GM18873 (cell line): ENCODE measurements around the gene ACKR1.

Source experiments
- ATAC-seq: cut with Tn5 transposase; IDR thresholded peaks from one replicate; pipeline ENCODE4 v1.9.1; 2021; ENCODE audit warnings: mild to moderate bottlenecking, moderate library complexity, moderate number of reproducible peaks; ENCODE audit not compliant: unreplicated experiment, low FRiP score

Gene ACKR1

GRCh38 chr1:159204161-159205141 lies at the start of gene ACKR1:
ACKR1 (plus strand) TSS chr1:159204875; CDS start chr1:159204960, 85 bp downstream.
- no peak for ATAC-seq

DNA sequence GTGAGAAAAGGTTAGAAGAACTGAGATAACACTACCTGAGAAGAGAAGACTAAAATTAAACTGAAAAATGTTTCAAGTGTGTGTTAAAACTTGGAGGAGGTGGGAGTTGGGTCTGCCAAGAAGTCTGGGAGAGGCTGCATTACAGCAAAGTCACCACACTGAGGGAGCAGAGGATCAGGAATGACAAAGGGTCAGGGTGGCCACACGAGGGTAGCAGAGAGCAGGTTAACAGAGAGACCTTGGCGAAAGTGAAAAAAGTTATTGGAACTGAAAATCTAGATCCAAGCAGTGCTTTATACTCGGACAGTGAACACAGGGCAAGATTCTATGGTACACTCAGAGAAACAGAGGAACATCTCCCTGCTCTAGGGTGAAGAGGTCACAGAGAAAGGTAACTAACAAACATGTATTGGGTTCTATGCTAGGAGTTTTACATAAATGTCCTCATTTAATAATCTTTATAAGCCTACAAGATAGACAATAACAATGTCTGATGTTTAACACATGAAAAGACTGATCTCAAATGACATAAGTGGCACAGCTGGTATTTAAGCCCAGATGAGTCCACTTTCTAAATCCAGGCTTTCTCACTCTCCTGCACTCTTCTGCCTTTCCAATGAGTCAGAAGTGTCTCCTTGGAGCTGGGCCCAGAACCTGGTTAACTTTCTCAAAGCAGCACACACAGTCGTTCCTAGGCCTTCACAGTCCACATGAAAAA lies 43.5 kb upstream of the ACKR1 start:
- ATAC-seq: peak; percentile 89

- no peak for ATAC-seq
These were observed 43.0 kb upstream of the ACKR1 start for GRCh38 chr1:159161719-159162026.

GRCh38 chr1:159162516-159163265 lies 42.0 kb upstream of the ACKR1 start:
- ATAC-seq: no peak

DNA sequence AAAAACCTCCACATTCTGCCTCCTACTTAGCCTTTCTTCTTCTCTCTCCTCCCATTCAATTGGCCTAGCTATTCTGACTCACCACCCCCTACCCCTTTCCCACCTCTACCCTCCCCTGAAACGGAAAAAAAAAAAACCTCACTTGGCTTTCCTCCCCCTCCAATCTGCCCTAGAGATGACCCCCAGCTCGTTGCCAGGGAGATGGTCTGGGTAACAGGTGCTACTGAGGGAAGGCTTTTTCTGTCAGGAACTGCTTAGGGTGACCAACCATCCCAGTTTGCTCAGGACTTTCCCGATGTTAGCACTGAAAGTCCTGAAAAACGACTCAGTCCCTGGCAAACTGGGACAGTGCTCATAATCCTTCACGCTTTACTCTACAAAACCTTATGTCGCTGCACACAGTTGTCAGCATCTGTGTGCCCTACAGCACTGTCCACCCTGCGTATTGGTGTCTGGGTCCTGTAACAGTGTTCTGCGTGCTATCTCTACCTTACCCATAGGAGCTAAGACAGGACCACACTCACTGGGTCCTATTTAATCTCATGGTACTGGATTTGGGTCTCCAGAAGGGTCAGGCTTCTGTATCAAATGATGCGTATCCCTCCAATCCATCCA lies 41.0 kb upstream of the ACKR1 start:
- no peak for ATAC-seq

DNA sequence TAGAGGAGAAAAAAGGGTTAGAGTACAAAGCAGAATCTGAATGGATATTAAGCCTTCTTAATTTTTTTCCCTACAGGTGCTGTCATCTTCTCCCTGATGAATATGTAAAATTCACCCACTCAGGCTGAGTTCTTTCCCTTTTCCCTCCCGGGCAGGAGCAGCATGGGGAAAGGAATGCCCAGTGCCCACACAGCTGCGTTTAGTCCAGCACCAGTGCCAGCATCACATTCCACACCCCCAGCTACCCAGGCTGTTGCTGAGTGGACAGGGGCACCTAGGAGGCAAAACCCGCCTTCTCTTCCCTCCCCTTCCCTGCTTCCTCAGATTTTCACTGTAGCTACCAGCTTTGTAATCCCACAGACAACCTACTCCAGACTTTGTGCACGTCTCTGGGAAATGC lies 36.6 kb upstream of the ACKR1 start:
- ATAC-seq: no peak

- no peak for ATAC-seq
These were observed 34.0 kb upstream of the ACKR1 start for GRCh38 chr1:159170639-159171038.

DNA sequence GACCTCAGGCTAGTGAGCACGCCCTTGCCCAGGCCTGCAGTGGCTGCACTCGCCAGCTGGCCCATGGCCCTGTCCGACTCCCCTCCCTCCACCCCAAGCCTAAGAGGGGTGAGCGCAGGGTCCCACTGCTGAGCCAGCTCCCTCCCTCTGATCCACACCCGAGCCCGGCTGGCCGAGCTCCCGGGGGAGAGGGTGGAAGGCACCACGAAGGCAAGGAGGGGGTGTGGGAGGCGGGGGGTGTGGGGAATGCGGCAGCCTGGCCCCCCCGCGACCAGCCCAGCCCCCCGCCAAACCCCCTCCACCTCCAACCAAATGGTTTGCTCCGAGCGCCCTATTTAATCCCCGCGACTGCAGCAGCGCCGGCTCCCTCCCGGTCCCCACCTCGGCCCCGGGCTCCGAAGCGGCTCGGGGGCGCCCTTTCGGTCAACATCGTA lies 33.4 kb upstream of the ACKR1 start, which contains the start of gene CADM3:
Gene CADM3 (plus strand): TSS at position 362 of the 434 bp plus-strand sequence. CDS start 151 bp downstream, outside the sequence.
- ATAC-seq: no peak

- no peak for ATAC-seq
These were observed 32.8 kb upstream of the ACKR1 start for GRCh38 chr1:159171688-159172501.

GRCh38 chr1:159172614-159173291 lies 31.9 kb upstream of the ACKR1 start:
- no peak for ATAC-seq

DNA sequence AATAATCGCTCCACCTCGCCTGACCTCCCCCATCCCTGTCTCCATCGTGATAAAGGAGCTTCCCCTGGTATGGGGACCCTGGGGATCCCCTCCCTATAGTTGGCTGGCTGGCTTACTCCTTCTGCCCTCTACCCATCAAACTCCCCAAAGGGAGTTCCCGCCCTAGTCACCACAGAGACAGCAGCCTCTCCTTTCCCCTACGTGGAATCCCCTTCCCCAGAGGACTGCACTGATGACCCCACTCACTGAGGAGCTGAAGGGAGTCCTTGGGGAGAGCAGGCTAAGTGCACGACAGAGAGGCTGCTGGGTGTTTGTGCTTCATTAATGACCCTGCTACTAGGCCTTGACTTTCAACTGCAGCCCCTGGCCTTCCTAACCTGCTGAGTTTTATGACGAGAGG lies 31.4 kb upstream of the ACKR1 start:
- ATAC-seq: no peak

DNA sequence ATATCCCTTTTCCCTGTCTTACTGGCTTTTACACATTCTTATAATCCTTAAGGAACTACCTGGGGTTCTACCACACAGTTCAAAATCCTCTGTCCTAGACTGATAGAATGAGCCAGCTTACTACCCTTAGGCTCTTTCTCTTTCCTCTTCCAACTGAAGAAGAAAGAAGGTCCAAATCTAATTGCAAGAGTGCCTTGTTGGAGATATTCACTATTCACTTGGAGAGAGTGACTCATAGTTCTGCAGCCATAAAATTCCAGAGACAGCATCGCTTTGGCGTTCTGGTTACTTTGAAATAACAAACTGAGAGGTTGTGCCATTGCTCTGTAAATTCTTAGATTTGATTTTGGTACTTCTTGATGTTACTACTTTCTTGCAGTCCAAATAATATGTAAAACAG lies 29.1 kb upstream of the ACKR1 start:
- ATAC-seq: no peak

- no peak for ATAC-seq
These were observed 27.3 kb upstream of the ACKR1 start for GRCh38 chr1:159177272-159177907.

DNA sequence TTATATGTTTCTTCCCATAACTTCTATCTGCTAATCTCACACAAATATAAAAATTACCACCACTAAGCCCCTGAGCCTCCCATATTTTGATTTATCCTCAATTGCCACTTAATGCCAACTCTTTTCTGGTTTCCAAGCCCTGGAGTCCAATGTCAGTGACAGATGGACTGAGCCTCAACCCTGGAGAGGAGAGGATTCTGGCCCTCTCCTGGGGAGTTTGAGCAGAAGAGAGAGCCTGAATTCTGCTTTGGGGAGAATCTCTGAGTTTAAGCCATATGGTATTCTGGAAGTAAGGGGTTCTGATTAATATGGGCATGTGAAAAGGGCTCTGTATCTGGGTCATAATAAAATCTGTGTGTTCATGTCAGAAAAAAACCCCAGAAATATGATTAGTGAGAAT lies 24.8 kb upstream of the ACKR1 start:
- ATAC-seq: no peak

DNA sequence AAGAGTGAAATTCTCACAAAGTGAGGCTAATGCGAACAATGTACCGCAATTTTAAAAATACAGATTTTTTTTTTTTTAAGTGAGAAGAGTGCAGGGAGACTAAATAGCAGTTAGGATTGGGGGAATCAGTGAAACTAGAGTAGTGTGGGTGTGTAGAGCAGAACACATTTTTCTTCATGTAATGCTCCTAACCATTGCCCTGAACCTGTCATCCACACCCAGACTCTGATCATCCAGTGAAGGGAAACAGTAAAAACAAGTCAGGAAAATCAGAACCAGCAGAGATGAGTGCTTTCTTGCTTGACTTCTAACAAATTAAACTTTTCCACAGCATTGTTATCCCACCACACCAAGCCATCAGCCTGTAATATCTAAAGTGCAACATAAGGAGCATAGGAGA lies 24.2 kb upstream of the ACKR1 start:
- no peak for ATAC-seq

DNA sequence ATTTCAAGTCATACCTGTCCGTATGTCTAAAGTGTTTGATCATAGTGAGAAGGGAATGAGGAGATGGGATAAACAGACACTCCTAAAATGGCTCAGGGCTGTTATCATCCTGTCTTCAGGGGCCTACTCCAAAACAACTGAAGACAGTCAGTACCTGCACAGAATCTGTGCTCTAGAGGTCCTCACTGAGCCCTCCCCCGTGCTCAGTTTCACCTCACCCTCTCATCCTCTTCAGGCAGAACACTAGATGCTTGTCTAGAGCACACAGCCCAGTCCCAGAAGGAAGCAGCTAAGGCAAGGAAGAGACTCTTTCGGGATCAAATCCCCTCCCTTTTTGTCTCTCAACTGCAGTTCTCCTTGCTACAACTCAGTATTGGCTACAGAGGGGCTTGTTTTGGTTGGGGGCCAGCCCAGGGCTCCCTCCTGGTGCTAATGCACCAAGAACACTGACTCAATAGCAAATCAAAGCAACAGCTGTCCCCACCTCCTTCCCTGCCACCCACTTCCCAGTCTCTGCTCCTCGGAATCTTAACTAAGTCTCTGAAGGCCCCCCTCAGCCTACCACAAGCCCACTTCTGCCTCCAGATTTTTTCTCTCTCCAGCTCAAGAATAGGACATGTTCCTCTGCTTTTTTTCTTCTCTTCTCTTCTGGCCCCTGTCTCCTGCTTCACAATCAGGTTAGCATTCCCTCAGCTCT lies 23.2 kb upstream of the ACKR1 start:
- ATAC-seq: no peak

DNA sequence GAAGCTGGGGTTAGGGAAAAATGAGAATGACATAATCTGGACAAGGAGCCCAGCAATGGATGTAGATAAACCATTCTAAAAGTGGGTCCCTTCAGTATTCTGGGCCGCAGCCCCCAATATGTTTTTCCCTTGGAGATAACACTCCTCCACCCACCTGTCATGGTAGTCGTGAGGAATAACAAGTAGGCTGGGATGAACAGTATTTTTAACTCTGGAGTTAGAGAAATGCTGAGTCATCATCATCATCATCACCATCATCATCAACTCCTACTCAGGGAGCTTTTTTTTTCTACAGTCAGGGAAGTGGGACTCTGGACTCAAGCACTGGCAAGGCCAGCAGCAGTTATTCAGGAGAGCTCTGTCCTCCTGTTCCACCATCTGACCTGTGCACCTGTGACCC lies 20.5 kb upstream of the ACKR1 start:
- ATAC-seq: no peak

DNA sequence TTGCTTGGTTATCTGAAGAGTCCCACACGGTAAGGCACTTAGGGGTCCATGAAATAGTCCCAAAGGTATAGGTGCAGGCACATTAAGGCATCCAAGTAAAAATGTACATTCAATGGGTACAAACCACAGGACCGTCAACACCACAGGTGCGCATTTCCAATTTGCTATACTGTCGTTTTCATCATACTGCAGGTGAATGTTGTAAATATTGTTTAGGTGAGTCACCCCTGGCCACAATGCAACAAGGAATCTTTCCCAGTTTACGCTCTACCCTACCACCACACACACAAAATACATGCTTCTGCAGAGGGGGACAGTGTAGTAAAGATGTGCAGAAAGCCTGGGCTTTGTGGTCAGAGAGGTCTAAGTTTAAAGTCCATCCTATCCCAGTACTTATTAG lies 19.6 kb upstream of the ACKR1 start:
- ATAC-seq: no peak
